ENCODE results near the gene PKNOX1.

DNA sequence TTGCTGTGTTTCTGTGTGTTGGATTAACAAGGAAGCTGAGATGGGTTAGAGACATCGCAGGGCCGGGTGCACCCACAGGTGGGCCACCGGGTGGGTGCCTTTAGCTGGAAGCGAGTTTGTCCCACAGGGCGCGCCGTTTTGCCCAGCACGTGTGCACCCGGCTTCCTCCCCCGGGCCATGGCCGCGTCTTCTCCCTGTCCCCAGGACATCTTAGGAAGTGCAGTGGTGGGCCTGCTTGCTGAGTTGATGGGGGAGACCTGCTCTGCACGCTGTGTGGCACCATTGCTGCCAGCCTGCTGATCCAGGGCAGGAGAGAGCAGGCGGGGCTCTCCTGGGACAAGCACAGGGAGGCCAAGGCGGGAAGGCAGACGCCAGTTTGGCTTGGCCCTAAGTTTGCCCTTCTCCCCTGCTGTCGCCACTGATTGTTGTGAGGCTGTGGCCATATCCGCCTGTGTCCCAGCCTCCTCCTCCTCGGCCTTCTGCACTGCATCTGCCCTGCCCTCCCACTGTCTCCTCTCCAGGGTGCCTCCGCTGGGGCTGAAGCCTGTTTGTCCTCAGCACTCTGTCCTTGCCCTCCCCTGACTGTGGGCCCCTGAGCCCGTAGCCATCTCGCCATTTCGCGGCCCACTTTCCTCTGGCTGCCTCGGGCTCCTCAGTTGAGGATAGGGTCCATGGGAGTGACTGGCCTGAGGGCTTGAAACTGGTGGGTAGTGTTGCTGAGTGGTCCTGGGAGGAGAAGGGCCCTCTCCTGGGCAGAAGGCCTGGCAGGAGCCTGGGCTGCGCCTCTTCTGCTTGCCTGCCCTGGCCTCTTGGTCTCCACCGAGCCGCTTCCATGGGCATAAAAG lies 47.6 kb downstream of the PKNOX1 start:
- TF ChIP-seq, protein P1, sequence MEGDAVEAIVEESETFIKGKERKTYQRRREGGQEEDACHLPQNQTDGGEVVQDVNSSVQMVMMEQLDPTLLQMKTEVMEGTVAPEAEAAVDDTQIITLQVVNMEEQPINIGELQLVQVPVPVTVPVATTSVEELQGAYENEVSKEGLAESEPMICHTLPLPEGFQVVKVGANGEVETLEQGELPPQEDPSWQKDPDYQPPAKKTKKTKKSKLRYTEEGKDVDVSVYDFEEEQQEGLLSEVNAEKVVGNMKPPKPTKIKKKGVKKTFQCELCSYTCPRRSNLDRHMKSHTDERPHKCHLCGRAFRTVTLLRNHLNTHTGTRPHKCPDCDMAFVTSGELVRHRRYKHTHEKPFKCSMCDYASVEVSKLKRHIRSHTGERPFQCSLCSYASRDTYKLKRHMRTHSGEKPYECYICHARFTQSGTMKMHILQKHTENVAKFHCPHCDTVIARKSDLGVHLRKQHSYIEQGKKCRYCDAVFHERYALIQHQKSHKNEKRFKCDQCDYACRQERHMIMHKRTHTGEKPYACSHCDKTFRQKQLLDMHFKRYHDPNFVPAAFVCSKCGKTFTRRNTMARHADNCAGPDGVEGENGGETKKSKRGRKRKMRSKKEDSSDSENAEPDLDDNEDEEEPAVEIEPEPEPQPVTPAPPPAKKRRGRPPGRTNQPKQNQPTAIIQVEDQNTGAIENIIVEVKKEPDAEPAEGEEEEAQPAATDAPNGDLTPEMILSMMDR (conservative IDR thresholded peaks at IDR 0.05; ENCODE audit: low read depth in 2 of 2) = no peak
- TF ChIP-seq NANOG (IDR thresholded peaks at IDR 0.05; ENCODE audit: borderline replicate concordance) = no peak
- TF ChIP-seq, protein P2, sequence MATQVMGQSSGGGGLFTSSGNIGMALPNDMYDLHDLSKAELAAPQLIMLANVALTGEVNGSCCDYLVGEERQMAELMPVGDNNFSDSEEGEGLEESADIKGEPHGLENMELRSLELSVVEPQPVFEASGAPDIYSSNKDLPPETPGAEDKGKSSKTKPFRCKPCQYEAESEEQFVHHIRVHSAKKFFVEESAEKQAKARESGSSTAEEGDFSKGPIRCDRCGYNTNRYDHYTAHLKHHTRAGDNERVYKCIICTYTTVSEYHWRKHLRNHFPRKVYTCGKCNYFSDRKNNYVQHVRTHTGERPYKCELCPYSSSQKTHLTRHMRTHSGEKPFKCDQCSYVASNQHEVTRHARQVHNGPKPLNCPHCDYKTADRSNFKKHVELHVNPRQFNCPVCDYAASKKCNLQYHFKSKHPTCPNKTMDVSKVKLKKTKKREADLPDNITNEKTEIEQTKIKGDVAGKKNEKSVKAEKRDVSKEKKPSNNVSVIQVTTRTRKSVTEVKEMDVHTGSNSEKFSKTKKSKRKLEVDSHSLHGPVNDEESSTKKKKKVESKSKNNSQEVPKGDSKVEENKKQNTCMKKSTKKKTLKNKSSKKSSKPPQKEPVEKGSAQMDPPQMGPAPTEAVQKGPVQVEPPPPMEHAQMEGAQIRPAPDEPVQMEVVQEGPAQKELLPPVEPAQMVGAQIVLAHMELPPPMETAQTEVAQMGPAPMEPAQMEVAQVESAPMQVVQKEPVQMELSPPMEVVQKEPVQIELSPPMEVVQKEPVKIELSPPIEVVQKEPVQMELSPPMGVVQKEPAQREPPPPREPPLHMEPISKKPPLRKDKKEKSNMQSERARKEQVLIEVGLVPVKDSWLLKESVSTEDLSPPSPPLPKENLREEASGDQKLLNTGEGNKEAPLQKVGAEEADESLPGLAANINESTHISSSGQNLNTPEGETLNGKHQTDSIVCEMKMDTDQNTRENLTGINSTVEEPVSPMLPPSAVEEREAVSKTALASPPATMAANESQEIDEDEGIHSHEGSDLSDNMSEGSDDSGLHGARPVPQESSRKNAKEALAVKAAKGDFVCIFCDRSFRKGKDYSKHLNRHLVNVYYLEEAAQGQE (IDR thresholded peaks at IDR 0.05; ENCODE audit: unreplicated experiment) = no peak
- TF ChIP-seq EZH2phosphoT487 (IDR thresholded peaks at IDR 0.05; ENCODE audit: unreplicated experiment) = no peak
- no peak for TF ChIP-seq EZH2 (IDR thresholded peaks at IDR 0.05; ENCODE audit: low read depth, unreplicated experiment)
- TF ChIP-seq POLR2AphosphoS5 (IDR thresholded peaks at IDR 0.05; ENCODE audit: low read depth) = no peak
- no peak for TF ChIP-seq JUNB (IDR thresholded peaks at IDR 0.05; ENCODE audit: unreplicated experiment)

Data from GM23338 (cell line).